Smooth muscle cell (in vitro differentiated cells): ENCODE results near the gene FES. TPM values are rescaled to one million over a fixed set of nuclear protein-coding genes. Genes with fewer than 3 reads are reported as not detected.

ENCODE experiments used
- DNase-seq: peaks from one replicate; lab custom pipeline; 2025; ENCODE audit not compliant: unreplicated experiment; lab: John Stamatoyannopoulos, UW
- H2AFZ ChIP-seq: fragments of 200-600 bp; sonication (generic); 2 replicates; pipeline ENCODE4 v1.6.0; 2016; ENCODE audit warnings: antibody characterized with exemption, low read depth, mild to moderate bottlenecking
- H3F3A ChIP-seq: fragments of 200-600 bp; sonication (generic); 2 replicates; pipeline ENCODE4 v1.6.0; 2017; ENCODE audit warnings: antibody characterized with exemption, low read depth
- H3K27ac ChIP-seq: fragments of 200-600 bp; sonication (generic); 2 replicates; pipeline ENCODE4 v1.5.1; 2016; ENCODE audit warnings: low read depth, mild to moderate bottlenecking
- H3K27me3 ChIP-seq: fragments of 200-600 bp; sonication (generic); 2 replicates; pipeline ENCODE4 v1.6.1; 2016; ENCODE audit warnings: low read depth, mild to moderate bottlenecking
- H3K36me3 ChIP-seq: fragments of 200-600 bp; sonication (generic); 2 replicates; pipeline ENCODE4 v1.5.1; 2016; ENCODE audit warnings: low read depth
- H3K4me1 ChIP-seq: fragments of 200-600 bp; sonication (generic); 2 replicates; pipeline ENCODE4 v1.5.1; 2016; ENCODE audit warnings: low read depth
- H3K4me2 ChIP-seq: fragments of 200-600 bp; sonication (generic); 2 replicates; pipeline ENCODE4 v1.6.0; 2016; ENCODE audit warnings: mild to moderate bottlenecking
- H3K4me3 ChIP-seq: fragments of 200-600 bp; sonication (generic); 2 replicates; pipeline ENCODE4 v1.5.1; 2016; ENCODE audit warnings: mild to moderate bottlenecking
- H3K79me2 ChIP-seq: fragments of 200-600 bp; sonication (generic); 2 replicates; pipeline ENCODE4 v1.6.0; 2016; ENCODE audit warnings: low read depth, mild to moderate bottlenecking
- H3K9ac ChIP-seq: fragments of 200-600 bp; sonication (generic); 2 replicates; pipeline ENCODE4 v1.6.0; 2016; ENCODE audit warnings: low read depth
- H3K9me3 ChIP-seq: fragments of 200-600 bp; sonication (generic); replicated peaks from 2 replicates; pipeline ENCODE4 v1.5.1; 2016; ENCODE audit warnings: low read depth
- H4K20me1 ChIP-seq: fragments of 200-600 bp; sonication (generic); 2 replicates; pipeline ENCODE4 v1.6.0; 2016; ENCODE audit warnings: low read depth
- WGBS: methylation state at CpG from one replicate; pipeline ENCODE4 v1.1.7; 2016; ENCODE audit warnings: low lambda C conversion rate; 5-methylcytosine and 5-hydroxymethylcytosine counted together
- polyA plus RNA-seq: library from polyadenylated mRNA; unstranded; fragments of >200 nt; fragmentation: Nextera tagmentation; extraction: Ambion mirVana; gene quantifications from 2 replicates; pipeline ENCODE4 v1.2.1, GENCODE V29; 2016
- total RNA-seq: library from RNA; depleted of rRNA; stranded (reverse); fragments of >200 nt; gene quantifications from 2 replicates; pipeline ENCODE4 v1.2.3, GENCODE V29; 2014
- TF ChIP-seq, protein P1 (sequence below): fragments of 200-600 bp; sonication (generic); IDR thresholded peaks from 2 replicates; pipeline ENCODE4 v1.5.1; 2017; ENCODE audit warnings: borderline replicate concordance, mild to moderate bottlenecking, antibody characterized with exemption; ENCODE audit not compliant: insufficient read depth, poor library complexity, severe bottlenecking

The FES gene
- total and polyA plus RNA-seq, 2 experiments from 2014 or later, result 4.9 to 6.2 TPM

DNA sequence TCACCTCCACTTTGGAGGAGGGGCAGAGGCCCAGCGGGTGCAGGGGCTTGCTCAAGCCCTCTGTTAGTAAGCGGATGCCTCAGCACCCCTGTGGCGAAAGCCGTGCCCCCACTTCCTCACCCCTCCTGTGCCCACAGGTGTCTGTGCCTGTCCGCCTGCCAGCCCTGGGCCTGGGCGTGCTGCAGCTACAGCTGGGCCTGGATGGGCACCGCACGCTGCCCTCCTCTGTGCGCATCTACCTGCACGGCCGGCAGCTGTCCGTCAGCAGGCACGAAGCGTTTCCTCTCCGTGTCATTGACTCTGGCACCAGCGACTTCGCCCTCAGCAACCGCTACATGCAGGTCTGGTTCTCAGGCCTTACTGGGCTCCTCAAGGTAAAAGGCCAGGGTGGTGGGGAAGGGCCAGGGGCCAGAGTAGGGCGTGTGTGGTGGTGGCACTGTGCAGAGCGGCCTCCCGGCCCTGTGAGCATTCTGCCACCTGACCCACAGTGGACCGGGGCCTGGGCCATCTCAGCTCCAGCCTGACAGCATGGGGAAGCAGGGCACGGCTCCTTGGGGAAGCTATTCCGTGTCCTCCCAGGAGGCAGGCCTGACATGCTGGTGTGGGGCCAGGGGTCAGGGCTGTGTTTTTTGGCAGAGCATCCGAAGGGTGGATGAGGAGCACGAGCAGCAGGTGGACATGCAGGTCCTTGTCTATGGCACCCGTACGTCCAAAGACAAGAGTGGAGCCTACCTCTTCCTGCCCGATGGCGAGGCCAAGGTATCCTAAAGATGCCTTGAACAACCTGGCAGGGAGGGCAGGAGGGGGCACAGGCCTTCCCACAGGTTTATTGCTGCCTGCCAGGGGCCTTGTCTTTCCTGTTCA is 27.8 kb downstream of the FES start:
- Histone ChIP-seq H3K9me3 (no peaks in the 10 kb centered on the region), H2AFZ (no peak overlapping the region), H3K79me2 (no peaks in the 10 kb centered on the region), H3K9ac (no peak overlapping the region), H3K4me2 (no peak overlapping the region), H4K20me1 (no peaks in the 10 kb centered on the region), H3K4me1 (no peaks in the 10 kb centered on the region), H3K4me3 (no peak overlapping the region), H3K36me3 (no peaks in the 10 kb centered on the region), H3F3A (no peaks in the 10 kb centered on the region), H3K27me3 (no peaks in the 10 kb centered on the region), H3K27ac (no peak overlapping the region)
- TF ChIP-seq, protein P1, sequence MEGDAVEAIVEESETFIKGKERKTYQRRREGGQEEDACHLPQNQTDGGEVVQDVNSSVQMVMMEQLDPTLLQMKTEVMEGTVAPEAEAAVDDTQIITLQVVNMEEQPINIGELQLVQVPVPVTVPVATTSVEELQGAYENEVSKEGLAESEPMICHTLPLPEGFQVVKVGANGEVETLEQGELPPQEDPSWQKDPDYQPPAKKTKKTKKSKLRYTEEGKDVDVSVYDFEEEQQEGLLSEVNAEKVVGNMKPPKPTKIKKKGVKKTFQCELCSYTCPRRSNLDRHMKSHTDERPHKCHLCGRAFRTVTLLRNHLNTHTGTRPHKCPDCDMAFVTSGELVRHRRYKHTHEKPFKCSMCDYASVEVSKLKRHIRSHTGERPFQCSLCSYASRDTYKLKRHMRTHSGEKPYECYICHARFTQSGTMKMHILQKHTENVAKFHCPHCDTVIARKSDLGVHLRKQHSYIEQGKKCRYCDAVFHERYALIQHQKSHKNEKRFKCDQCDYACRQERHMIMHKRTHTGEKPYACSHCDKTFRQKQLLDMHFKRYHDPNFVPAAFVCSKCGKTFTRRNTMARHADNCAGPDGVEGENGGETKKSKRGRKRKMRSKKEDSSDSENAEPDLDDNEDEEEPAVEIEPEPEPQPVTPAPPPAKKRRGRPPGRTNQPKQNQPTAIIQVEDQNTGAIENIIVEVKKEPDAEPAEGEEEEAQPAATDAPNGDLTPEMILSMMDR, result no peak
- DNase-seq, result no peak
- WGBS, result 97% methylated on average over 30 of the region's 30 CpGs

DNA sequence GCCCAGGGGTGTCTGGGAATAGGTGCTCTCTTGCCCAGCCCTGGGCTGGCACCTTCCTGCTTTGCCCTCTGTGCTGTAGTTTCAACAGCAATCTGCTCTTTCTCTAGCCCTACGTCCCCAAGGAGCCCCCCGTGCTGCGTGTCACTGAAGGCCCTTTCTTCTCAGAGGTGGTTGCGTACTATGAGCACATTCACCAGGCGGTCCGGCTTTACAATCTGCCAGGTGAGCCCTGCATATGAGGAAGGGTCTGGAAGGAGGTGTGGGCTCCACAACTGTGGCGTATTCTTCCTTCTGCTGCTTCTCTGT is 28.4 kb downstream of the FES start:
- Histone ChIP-seq H3K4me3 (no peak overlapping the region), H3K9ac (no peak overlapping the region), H3F3A (no peaks in the 10 kb centered on the region), H4K20me1 (no peaks in the 10 kb centered on the region), H3K4me1 (no peaks in the 10 kb centered on the region), H3K36me3 (no peaks in the 10 kb centered on the region), H3K4me2 (no peak overlapping the region), H3K27ac (no peak overlapping the region), H3K79me2 (no peaks in the 10 kb centered on the region), H3K27me3 (no peaks in the 10 kb centered on the region), H2AFZ (no peak overlapping the region), H3K9me3 (no peaks in the 10 kb centered on the region)
- no peak for DNase-seq
- WGBS, result 96% methylated on average over 7 of the region's 7 CpGs
- TF ChIP-seq, protein P1, result no peak

DNA sequence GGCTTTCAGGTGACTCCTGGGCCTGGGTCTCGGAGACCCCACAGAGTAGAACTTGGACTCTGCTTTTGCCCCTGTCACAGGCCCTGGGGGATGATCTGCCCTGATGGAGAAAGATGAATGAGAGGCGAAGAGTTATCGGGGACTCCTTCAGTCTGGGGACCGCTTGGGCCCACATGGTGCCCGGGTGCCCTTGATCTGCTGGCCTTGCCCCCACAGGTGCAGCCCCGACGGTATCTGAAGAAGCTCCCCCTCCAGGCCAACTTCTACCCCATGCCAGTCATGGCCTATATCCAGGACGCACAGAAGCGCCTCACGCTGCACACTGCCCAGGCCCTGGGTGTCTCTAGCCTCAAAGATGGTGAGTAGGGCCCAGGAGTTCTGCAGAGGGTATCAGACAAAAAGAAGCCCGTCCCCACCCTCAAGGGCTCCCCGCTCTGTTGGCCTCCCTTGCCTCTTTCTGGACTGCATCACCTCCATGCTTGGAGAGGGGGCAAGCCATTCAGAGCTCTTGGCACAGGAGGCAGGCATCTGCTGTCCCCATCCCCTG is 29.2 kb downstream of the FES start:
- H3F3A ChIP-seq, result no peaks in the 10 kb centered on the region
- no peak overlapping the region for H3K4me3 ChIP-seq
- H3K79me2 ChIP-seq, result no peaks in the 10 kb centered on the region
- no peak overlapping the region for H3K9ac ChIP-seq
- H3K27me3 ChIP-seq, result no peaks in the 10 kb centered on the region
- no peaks in the 10 kb centered on the region for H3K9me3 ChIP-seq
- H4K20me1 ChIP-seq, result no peaks in the 10 kb centered on the region
- DNase-seq, result no peak
- H3K36me3 ChIP-seq, result no peaks in the 10 kb centered on the region
- no peak overlapping the region for H2AFZ ChIP-seq
- no peak overlapping the region for H3K27ac ChIP-seq
- 89% methylated on average over 8 of the region's 12 CpGs for WGBS
- H3K4me2 ChIP-seq, result no peak overlapping the region
- no peaks in the 10 kb centered on the region for H3K4me1 ChIP-seq
- TF ChIP-seq, protein P1, result no peak
